ELF-1 (cell line): ENCODE data around the gene UBA52.
A peak's percentile ranks its signal among the peaks of the same experiment; 100 is the strongest.
"Not testable (repeated sequence)": the region's sequence is repeated elsewhere in the genome, so short reads cannot be mapped to it uniquely, and the experiment has no call there.

Source experiments
- DNase-seq: peaks from one replicate; pipeline ENCODE4 v3.0.0-alpha.2; 2016; ENCODE audit warnings: low read depth, low spot score

Gene UBA52

GRCh38 chr19:18571564-18572344 is at the start of gene UBA52:
UBA52 (plus strand) TSS chr19:18571857; CDS start chr19:18573301, 1,444 bp downstream.
- peak; percentile 99 for DNase-seq

- peak; percentile 100 for DNase-seq
Observed at GRCh38 chr19:18522124-18522861, 49.4 kb upstream of the UBA52 start.

- DNase-seq, result not testable (repeated sequence)
Observed at GRCh38 chr19:18522862-18523440, 48.7 kb upstream of the UBA52 start.

- DNase-seq, result peak; percentile 83
Observed at GRCh38 chr19:18523841-18524240, 47.8 kb upstream of the UBA52 start.

- no peak for DNase-seq
Observed at GRCh38 chr19:18526316-18526715, 45.3 kb upstream of the UBA52 start.

GRCh38 chr19:18529782-18530181 is 41.9 kb upstream of the UBA52 start:
- no peak for DNase-seq

- no peak for DNase-seq
Observed at GRCh38 chr19:18531485-18531884, 40.2 kb upstream of the UBA52 start.

GRCh38 chr19:18532168-18532890 is 39.3 kb upstream of the UBA52 start:
- no peak for DNase-seq

- no peak for DNase-seq
Observed at GRCh38 chr19:18533058-18533457, 38.6 kb upstream of the UBA52 start.

- no peak for DNase-seq
Observed at GRCh38 chr19:18536475-18536874, 35.2 kb upstream of the UBA52 start.

- no peak for DNase-seq
Observed at GRCh38 chr19:18537431-18537830, 34.2 kb upstream of the UBA52 start.

- no peak for DNase-seq
Observed at GRCh38 chr19:18538115-18538514, 33.5 kb upstream of the UBA52 start.

- DNase-seq, result no peak
Observed at GRCh38 chr19:18539372-18539771, 32.3 kb upstream of the UBA52 start.

GRCh38 chr19:18540200-18540599 is 31.5 kb upstream of the UBA52 start:
- not testable (repeated sequence) for DNase-seq

- DNase-seq, result no peak
Observed at GRCh38 chr19:18541258-18541991, 30.2 kb upstream of the UBA52 start.

GRCh38 chr19:18541992-18542940 is 29.4 kb upstream of the UBA52 start:
- DNase-seq, result no peak

- DNase-seq, result peak; percentile 86
Observed at GRCh38 chr19:18542941-18543813, 28.5 kb upstream of the UBA52 start, which contains the start of gene FKBP8. FKBP8 (minus strand) TSS chr19:18543573; CDS start chr19:18541970, 1,603 bp downstream.

GRCh38 chr19:18543814-18544475 is 27.7 kb upstream of the UBA52 start:
- peak; percentile 86 for DNase-seq
